SK-N-SH treated with all-trans-retinoic acid at 6 μM for 48 hours (cell line): Measurements from ENCODE around the gene POLR3A.

Source experiments
- ATAC-seq: fragments of 200-7000 bp; cut with Tn5 transposase; 3 replicates; pipeline ENCODE4 v1.9.1; 2020; ENCODE audit warnings: mild to moderate bottlenecking, moderate library complexity
- ARNTL ChIP-seq: fragments of 450-650 bp; formaldehyde crosslinking; IDR thresholded peaks from 2 replicates; pipeline ENCODE4 v1.5.0; 2020; ENCODE audit warnings: low read depth, mild to moderate bottlenecking, moderate library complexity, borderline replicate concordance
- BACH2 ChIP-seq: fragments of 250-450 bp; sonication (Bioruptor Pico); IDR thresholded peaks from 2 replicates; pipeline ENCODE4 v1.9.0; 2021; ENCODE audit warnings: mild to moderate bottlenecking, borderline replicate concordance
- CSDC2 ChIP-seq: fragments of 250-450 bp; sonication (Bioruptor Pico); IDR thresholded peaks from 2 replicates; pipeline ENCODE4 v1.5.0; 2020; ENCODE audit warnings: mild to moderate bottlenecking, moderate library complexity
- OSR1 ChIP-seq: fragments of 250-450 bp; sonication (Bioruptor Pico); IDR thresholded peaks from 2 replicates; pipeline ENCODE4 v1.8.0; 2022; ENCODE audit warnings: moderate library complexity, mild to moderate bottlenecking, inconsistent platforms
- PPARA ChIP-seq: fragments of 250-450 bp; sonication (Bioruptor Pico); IDR thresholded peaks from 2 replicates; pipeline ENCODE4 v1.5.0; 2020; ENCODE audit warnings: mild to moderate bottlenecking, borderline replicate concordance
- RARB ChIP-seq: fragments of 250-450 bp; sonication (Bioruptor Pico); IDR thresholded peaks from 2 replicates; pipeline ENCODE4 v1.8.0; 2021; ENCODE audit warnings: mild to moderate bottlenecking, moderate library complexity
- TCF4 ChIP-seq: fragments of 250-450 bp; sonication (Bioruptor Pico); IDR thresholded peaks from 2 replicates; pipeline ENCODE4 v1.8.0; 2021; ENCODE audit warnings: mild to moderate bottlenecking, moderate library complexity, borderline replicate concordance
- TOX ChIP-seq: fragments of 250-450 bp; sonication (Bioruptor Pico); IDR thresholded peaks from 2 replicates; pipeline ENCODE4 v1.8.0; 2021; ENCODE audit warnings: mild to moderate bottlenecking, moderate library complexity, borderline replicate concordance
- ZC3H10 ChIP-seq: fragments of 250-450 bp; sonication (Bioruptor Pico); IDR thresholded peaks from 2 replicates; pipeline ENCODE4 v1.5.1; 2021; ENCODE audit warnings: mild to moderate bottlenecking, moderate library complexity
- ZFP3 ChIP-seq: fragments of 250-450 bp; sonication (Bioruptor Pico); IDR thresholded peaks from 2 replicates; pipeline ENCODE4 v1.5.0; 2020; ENCODE audit warnings: mild to moderate bottlenecking, moderate library complexity
- ZFP30 ChIP-seq: fragments of 450-650 bp; formaldehyde crosslinking; IDR thresholded peaks from 2 replicates; pipeline ENCODE4 v1.5.0; 2022; ENCODE audit warnings: mild to moderate bottlenecking, moderate library complexity
- ZNF70 ChIP-seq: fragments of 450-650 bp; formaldehyde crosslinking; IDR thresholded peaks from 2 replicates; pipeline ENCODE4 v1.5.0; 2020; ENCODE audit warnings: mild to moderate bottlenecking, moderate library complexity
- ZNF8 ChIP-seq: fragments of 450-650 bp; formaldehyde crosslinking; IDR thresholded peaks from 2 replicates; pipeline ENCODE4 v1.5.0; 2020; ENCODE audit warnings: mild to moderate bottlenecking, moderate library complexity
- TF ChIP-seq, protein P1 (sequence below): fragments of 250-450 bp; sonication (Bioruptor Pico); IDR thresholded peaks from 2 replicates; pipeline ENCODE4 v1.5.0; 2020; ENCODE audit warnings: mild to moderate bottlenecking, moderate library complexity
- TF ChIP-seq, protein P2 (sequence below): fragments of 250-450 bp; sonication (Bioruptor Pico); IDR thresholded peaks from 2 replicates; pipeline ENCODE4 v1.5.1; 2020; ENCODE audit warnings: low read depth, mild to moderate bottlenecking, moderate library complexity
- TF ChIP-seq, protein P3 (sequence below): fragments of 250-450 bp; sonication (Bioruptor Pico); IDR thresholded peaks from 2 replicates; pipeline ENCODE4 v1.5.1; 2021; ENCODE audit warnings: mild to moderate bottlenecking, moderate library complexity
- TF ChIP-seq, protein P4 (sequence below): fragments of 250-450 bp; sonication (Bioruptor Pico); IDR thresholded peaks from 2 replicates; pipeline ENCODE4 v1.8.0; 2021; ENCODE audit warnings: low read depth, mild to moderate bottlenecking, moderate library complexity, borderline replicate concordance
- TF ChIP-seq, protein P5 (sequence below): fragments of 250-450 bp; sonication (Bioruptor Pico); IDR thresholded peaks from 2 replicates; pipeline ENCODE4 v1.8.0; 2020; ENCODE audit warnings: mild to moderate bottlenecking, moderate library complexity, borderline replicate concordance

The POLR3A gene

DNA sequence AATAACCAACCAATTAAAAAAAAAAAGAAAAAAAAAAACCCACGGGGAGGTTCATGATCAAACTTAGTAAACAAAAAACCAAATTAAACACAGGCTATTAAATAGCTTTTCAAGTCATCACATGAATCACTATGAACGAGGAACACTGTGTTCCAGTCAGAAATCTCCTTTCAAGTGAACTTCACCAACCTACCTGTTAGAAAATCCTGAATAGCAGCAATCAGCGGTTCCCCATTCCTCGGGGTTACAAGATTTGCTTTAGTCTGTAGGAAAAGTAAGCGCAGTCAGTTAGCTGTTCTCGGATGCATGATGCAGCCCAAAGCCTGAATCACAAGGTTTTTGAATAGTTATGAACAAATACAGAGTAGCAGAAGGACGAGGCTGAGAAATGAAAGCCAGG lies 19.0 kb downstream of the POLR3A start (continued):
- TF ChIP-seq TCF4 (CRISPR knock-in tag) (no peak), ZNF8 (CRISPR knock-in tag) (no peak)

DNA sequence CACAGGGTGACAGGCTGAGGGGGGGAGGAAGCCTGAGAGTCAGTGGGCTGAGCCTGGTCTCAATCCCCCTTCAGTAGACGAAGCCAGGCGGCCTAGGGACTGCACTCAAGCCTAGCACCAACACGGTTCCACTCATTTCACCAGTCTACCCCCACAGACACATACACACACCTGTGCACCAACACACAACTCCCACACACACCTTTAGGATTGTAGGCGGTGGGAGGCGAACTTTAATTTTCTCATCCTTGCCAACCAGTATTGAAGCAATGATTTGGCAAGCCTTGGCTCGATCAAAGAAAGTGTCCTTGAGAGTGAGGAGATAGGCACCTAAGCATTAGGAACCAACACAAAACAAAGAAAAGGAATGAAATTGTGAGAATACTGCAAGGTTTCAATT lies 19.7 kb downstream of the POLR3A start:
- ATAC-seq, result no peak
- TF ChIP-seq ZFP30 (CRISPR knock-in tag), result no peak
- TF ChIP-seq, protein P1, sequence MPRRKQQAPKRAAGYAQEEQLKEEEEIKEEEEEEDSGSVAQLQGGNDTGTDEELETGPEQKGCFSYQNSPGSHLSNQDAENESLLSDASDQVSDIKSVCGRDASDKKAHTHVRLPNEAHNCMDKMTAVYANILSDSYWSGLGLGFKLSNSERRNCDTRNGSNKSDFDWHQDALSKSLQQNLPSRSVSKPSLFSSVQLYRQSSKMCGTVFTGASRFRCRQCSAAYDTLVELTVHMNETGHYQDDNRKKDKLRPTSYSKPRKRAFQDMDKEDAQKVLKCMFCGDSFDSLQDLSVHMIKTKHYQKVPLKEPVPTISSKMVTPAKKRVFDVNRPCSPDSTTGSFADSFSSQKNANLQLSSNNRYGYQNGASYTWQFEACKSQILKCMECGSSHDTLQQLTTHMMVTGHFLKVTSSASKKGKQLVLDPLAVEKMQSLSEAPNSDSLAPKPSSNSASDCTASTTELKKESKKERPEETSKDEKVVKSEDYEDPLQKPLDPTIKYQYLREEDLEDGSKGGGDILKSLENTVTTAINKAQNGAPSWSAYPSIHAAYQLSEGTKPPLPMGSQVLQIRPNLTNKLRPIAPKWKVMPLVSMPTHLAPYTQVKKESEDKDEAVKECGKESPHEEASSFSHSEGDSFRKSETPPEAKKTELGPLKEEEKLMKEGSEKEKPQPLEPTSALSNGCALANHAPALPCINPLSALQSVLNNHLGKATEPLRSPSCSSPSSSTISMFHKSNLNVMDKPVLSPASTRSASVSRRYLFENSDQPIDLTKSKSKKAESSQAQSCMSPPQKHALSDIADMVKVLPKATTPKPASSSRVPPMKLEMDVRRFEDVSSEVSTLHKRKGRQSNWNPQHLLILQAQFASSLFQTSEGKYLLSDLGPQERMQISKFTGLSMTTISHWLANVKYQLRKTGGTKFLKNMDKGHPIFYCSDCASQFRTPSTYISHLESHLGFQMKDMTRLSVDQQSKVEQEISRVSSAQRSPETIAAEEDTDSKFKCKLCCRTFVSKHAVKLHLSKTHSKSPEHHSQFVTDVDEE, result no peak
- TF ChIP-seq, protein P2, sequence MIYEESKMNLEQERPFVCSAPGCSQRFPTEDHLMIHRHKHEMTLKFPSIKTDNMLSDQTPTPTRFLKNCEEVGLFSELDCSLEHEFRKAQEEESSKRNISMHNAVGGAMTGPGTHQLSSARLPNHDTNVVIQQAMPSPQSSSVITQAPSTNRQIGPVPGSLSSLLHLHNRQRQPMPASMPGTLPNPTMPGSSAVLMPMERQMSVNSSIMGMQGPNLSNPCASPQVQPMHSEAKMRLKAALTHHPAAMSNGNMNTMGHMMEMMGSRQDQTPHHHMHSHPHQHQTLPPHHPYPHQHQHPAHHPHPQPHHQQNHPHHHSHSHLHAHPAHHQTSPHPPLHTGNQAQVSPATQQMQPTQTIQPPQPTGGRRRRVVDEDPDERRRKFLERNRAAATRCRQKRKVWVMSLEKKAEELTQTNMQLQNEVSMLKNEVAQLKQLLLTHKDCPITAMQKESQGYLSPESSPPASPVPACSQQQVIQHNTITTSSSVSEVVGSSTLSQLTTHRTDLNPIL, result no peak

DNA sequence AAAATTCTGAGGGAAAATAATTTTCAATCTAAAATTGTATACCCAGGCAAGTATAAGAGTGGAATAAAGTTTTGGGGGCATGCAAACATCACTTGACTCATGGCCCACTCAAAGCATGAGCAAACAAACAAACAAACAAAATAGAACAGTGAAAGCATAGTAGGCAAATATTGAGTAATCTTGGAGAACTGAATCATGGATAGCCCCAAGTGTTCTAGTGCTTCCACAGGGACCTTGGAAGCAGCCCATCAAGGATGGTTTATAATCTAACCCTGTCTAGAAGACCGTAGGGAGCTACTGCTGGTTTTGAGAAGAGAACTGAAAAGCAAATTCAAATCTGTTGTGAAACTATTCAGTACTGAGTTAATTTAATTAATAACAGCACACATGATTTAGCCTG lies 22.1 kb downstream of the POLR3A start:
- ATAC-seq, result no peak

More for the DNA sequence above, 22.1 kb downstream of the POLR3A start:
- TF ChIP-seq ZC3H10, result no peak
- TF ChIP-seq, protein P3, sequence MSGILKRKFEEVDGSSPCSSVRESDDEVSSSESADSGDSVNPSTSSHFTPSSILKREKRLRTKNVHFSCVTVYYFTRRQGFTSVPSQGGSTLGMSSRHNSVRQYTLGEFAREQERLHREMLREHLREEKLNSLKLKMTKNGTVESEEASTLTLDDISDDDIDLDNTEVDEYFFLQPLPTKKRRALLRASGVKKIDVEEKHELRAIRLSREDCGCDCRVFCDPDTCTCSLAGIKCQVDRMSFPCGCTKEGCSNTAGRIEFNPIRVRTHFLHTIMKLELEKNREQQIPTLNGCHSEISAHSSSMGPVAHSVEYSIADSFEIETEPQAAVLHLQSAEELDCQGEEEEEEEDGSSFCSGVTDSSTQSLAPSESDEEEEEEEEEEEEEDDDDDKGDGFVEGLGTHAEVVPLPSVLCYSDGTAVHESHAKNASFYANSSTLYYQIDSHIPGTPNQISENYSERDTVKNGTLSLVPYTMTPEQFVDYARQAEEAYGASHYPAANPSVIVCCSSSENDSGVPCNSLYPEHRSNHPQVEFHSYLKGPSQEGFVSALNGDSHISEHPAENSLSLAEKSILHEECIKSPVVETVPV (CRISPR knock-in tag), result no peak
- TF ChIP-seq, protein P4, sequence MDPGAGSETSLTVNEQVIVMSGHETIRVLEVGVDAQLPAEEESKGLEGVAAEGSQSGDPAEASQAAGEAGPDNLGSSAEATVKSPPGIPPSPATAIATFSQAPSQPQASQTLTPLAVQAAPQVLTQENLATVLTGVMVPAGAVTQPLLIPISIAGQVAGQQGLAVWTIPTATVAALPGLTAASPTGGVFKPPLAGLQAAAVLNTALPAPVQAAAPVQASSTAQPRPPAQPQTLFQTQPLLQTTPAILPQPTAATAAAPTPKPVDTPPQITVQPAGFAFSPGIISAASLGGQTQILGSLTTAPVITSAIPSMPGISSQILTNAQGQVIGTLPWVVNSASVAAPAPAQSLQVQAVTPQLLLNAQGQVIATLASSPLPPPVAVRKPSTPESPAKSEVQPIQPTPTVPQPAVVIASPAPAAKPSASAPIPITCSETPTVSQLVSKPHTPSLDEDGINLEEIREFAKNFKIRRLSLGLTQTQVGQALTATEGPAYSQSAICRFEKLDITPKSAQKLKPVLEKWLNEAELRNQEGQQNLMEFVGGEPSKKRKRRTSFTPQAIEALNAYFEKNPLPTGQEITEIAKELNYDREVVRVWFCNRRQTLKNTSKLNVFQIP (CRISPR knock-in tag), result no peak
- no peak for TF ChIP-seq TCF4 (CRISPR knock-in tag)
- no peak for TF ChIP-seq ZFP3 (CRISPR knock-in tag)
- no peak for TF ChIP-seq TOX
- TF ChIP-seq, protein P2, result no peak
- no peak for TF ChIP-seq ZNF8 (CRISPR knock-in tag)
- TF ChIP-seq ZNF70 (CRISPR knock-in tag), result no peak
- TF ChIP-seq, protein P5, sequence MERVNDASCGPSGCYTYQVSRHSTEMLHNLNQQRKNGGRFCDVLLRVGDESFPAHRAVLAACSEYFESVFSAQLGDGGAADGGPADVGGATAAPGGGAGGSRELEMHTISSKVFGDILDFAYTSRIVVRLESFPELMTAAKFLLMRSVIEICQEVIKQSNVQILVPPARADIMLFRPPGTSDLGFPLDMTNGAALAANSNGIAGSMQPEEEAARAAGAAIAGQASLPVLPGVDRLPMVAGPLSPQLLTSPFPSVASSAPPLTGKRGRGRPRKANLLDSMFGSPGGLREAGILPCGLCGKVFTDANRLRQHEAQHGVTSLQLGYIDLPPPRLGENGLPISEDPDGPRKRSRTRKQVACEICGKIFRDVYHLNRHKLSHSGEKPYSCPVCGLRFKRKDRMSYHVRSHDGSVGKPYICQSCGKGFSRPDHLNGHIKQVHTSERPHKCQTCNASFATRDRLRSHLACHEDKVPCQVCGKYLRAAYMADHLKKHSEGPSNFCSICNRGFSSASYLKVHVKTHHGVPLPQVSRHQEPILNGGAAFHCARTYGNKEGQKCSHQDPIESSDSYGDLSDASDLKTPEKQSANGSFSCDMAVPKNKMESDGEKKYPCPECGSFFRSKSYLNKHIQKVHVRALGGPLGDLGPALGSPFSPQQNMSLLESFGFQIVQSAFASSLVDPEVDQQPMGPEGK, result no peak
- no peak for TF ChIP-seq RARB (CRISPR knock-in tag)
- TF ChIP-seq ZFP30 (CRISPR knock-in tag), result no peak
- TF ChIP-seq ARNTL, result no peak
- TF ChIP-seq BACH2 (CRISPR knock-in tag), result no peak
- TF ChIP-seq, protein P1, result no peak
- no peak for TF ChIP-seq OSR1 (CRISPR knock-in tag)
- TF ChIP-seq PPARA (CRISPR knock-in tag), result no peak
- no peak for TF ChIP-seq CSDC2 (CRISPR knock-in tag)
